ENCODE measurements around the gene ZNF345.
A peak's percentile ranks its signal among the peaks of the same experiment; 100 is the strongest.

ZNF345 gene

GRCh38 chr19:36850559-36851442, at the start of gene ZNF345:
Gene ZNF345, plus strand, starts transcription at chr19:36850876. Its CDS starts 25,955 bp downstream, at chr19:36876831.
- DNase-seq (ENCODE audit: low read depth in 2 of 3, low spot score in 2 of 3), result peak; percentile 43 to 59 (median 55)

GRCh38 chr19:36805364-36805763, 45.3 kb upstream of the ZNF345 start:
- no peak for DNase-seq (ENCODE audit: low read depth in 2 of 3, low spot score in 2 of 3)

- no peak for DNase-seq (ENCODE audit: low read depth in 2 of 3, low spot score in 2 of 3)
Observed at GRCh38 chr19:36807029-36807428, 43.6 kb upstream of the ZNF345 start.

GRCh38 chr19:36819130-36819630, 31.5 kb upstream of the ZNF345 start:
- DNase-seq (ENCODE audit: low read depth in 2 of 3, low spot score in 2 of 3), result no peak

GRCh38 chr19:36821758-36822157, 28.9 kb upstream of the ZNF345 start:
- no peak for DNase-seq (ENCODE audit: low read depth in 2 of 3, low spot score in 2 of 3)

GRCh38 chr19:36833430-36833829, 17.2 kb upstream of the ZNF345 start:
- DNase-seq (ENCODE audit: low read depth in 2 of 3, low spot score in 2 of 3), result no peak

- DNase-seq (ENCODE audit: low read depth in 2 of 3, low spot score in 2 of 3), result no peak
Observed at GRCh38 chr19:36837176-36837905, 13.3 kb upstream of the ZNF345 start.

- DNase-seq (ENCODE audit: low read depth in 2 of 3, low spot score in 2 of 3), result peak; percentile 45 to 63 (median 46)
Observed at GRCh38 chr19:36837906-36838783, 12.5 kb upstream of the ZNF345 start, which contains the start of gene ZNF790. Gene ZNF790, minus strand, starts transcription at chr19:36838387. Its CDS starts 12,768 bp downstream, at chr19:36825619.

GRCh38 chr19:36838784-36839324, 11.8 kb upstream of the ZNF345 start:
- no peak for DNase-seq (ENCODE audit: low read depth in 2 of 3, low spot score in 2 of 3)

- no peak for DNase-seq (ENCODE audit: low read depth in 2 of 3, low spot score in 2 of 3)
Observed at GRCh38 chr19:36847968-36848367, 2.7 kb upstream of the ZNF345 start.

GRCh38 chr19:36849701-36850558, 746 bp upstream of the ZNF345 start:
- DNase-seq (ENCODE audit: low read depth in 2 of 3, low spot score in 2 of 3), result peak; percentile 63 to 73 (median 69)

GRCh38 chr19:36851898-36852297, 1.2 kb downstream of the ZNF345 start:
- no peak for DNase-seq (ENCODE audit: low read depth in 2 of 3, low spot score in 2 of 3)

- DNase-seq (ENCODE audit: low read depth in 2 of 3, low spot score in 2 of 3), result no peak
Observed at GRCh38 chr19:36876993-36877938, 26.6 kb downstream of the ZNF345 start.

- DNase-seq (ENCODE audit: low read depth in 2 of 3, low spot score in 2 of 3), result no peak
Observed at GRCh38 chr19:36891768-36892357, 41.2 kb downstream of the ZNF345 start.

GRCh38 chr19:36894849-36895383, 44.2 kb downstream of the ZNF345 start:
- no peak for DNase-seq (ENCODE audit: low read depth in 2 of 3, low spot score in 2 of 3)

GRCh38 chr19:36898422-36898821, 47.7 kb downstream of the ZNF345 start:
- DNase-seq (ENCODE audit: low read depth in 2 of 3, low spot score in 2 of 3), result no peak

GRCh38 chr19:36915992-36916830, 65.5 kb downstream of the ZNF345 start, which contains the start of the genes ZNF568 and ZNF829:
Gene ZNF568, plus strand, starts transcription at chr19:36916332. Its CDS starts 6,439 bp downstream, at chr19:36922771.
Gene ZNF829, minus strand, starts transcription at chr19:36916291. Its CDS starts 1,124 bp downstream, at chr19:36915167.
- DNase-seq (ENCODE audit: low read depth in 2 of 3, low spot score in 2 of 3), result peak; percentile 69 to 80 (median 77)

All from activated CD8-positive, alpha-beta memory T cell treated with anti-CD3 and anti-CD28 coated beads for 48 hours (primary cell).